Lower lobe of right lung (tissue), 2 donors: Measurements from ENCODE around the gene ENTPD8. TPM values are rescaled to one million over a fixed set of nuclear protein-coding genes. Genes with fewer than 3 reads are reported as not detected.

Source experiments
- ATAC-seq, 2 donors: fragments of 200-7000 bp; cut with Tn5 transposase; one replicate each; pipeline ENCODE4 v1.9.1; 2020 to 2022; ENCODE audit warnings: mild to moderate bottlenecking in 2 of 2, moderate library complexity in 2 of 2
- DNase-seq: peaks from one replicate; pipeline ENCODE4 v3.0.0-alpha.2; 2020
- H3K27ac ChIP-seq: fragments of 200-600 bp; one replicate; pipeline ENCODE4 v1.8.0; 2022
- H3K27me3 ChIP-seq: fragments of 200-600 bp; one replicate; pipeline ENCODE4 v1.8.0; 2022; ENCODE audit warnings: low read depth
- H3K36me3 ChIP-seq: fragments of 200-600 bp; one replicate; pipeline ENCODE4 v1.8.0; 2022; ENCODE audit warnings: mild to moderate bottlenecking
- H3K4me1 ChIP-seq: fragments of 200-600 bp; one replicate; pipeline ENCODE4 v1.8.0; 2022
- H3K4me3 ChIP-seq: fragments of 200-600 bp; one replicate; pipeline ENCODE4 v1.8.0; 2022; ENCODE audit warnings: mild to moderate bottlenecking
- H3K9me3 ChIP-seq: fragments of 200-600 bp; one replicate; pipeline ENCODE4 v1.8.0; 2022
- CTCF ChIP-seq: fragments of 200-600 bp; IDR thresholded peaks from one replicate; pipeline ENCODE4 v1.8.0; 2022; ENCODE audit warnings: antibody characterized with exemption, mild to moderate bottlenecking
- intact Hi-C: fragments of 100-400 bp; cut with DNase I; formaldehyde crosslinking; loops from one replicate; pipeline ENCODE4 v1.11.0; 2022
- total RNA-seq: library from RNA; stranded (reverse); fragmentation: NEBNext Ultra II Directional; extraction: Animal tissue kit (Norgen Biotek cat#: 25700); gene quantifications from one replicate; pipeline ENCODE4 v1.2.1, GENCODE V29; 2021
- donor health status: DM: no; HTN: yes; CAD: no; lungs with severe emphysema.

Gene ENTPD8
- total RNA-seq, 1 donor from 2014 or later: 0.15 TPM

- ATAC-seq: no peak
- TF ChIP-seq CTCF: no peak
- intact Hi-C loops: no loop called here
Measured at GRCh38 chr9:137402746-137403145, 38.4 kb downstream of the ENTPD8 start.

GRCh38 chr9:137398561-137399468, 42.3 kb downstream of the ENTPD8 start:
- Histone ChIP-seq H3K27ac (no peak overlapping the region), H3K9me3 (no peaks in the 10 kb centered on the region), H3K4me3 (no peak overlapping the region), H3K4me1 (no peaks in the 10 kb centered on the region), H3K27me3 (no peaks in the 10 kb centered on the region), H3K36me3 (no peaks in the 10 kb centered on the region)
- no peak for ATAC-seq
- TF ChIP-seq CTCF: no peak
- intact Hi-C loops: no loop called here
- no peak for DNase-seq

More at GRCh38 chr9:137402746-137403145, 38.4 kb downstream of the ENTPD8 start:
- Histone ChIP-seq H3K27me3 (peaks cover 5% of the 10 kb centered on the region), H3K36me3 (no peaks in the 10 kb centered on the region), H3K4me1 (peaks cover 23% of the 10 kb centered on the region), H3K27ac (no peak overlapping the region), H3K9me3 (no peaks in the 10 kb centered on the region), H3K4me3 (no peak overlapping the region)
- no peak for DNase-seq

GRCh38 chr9:137397675-137398423, 43.3 kb downstream of the ENTPD8 start:
- no peak overlapping the region for H3K27ac ChIP-seq

GRCh38 chr9:137396634-137397367, 44.4 kb downstream of the ENTPD8 start:
- ATAC-seq: no peak
- intact Hi-C loops: no loop called here
- no peaks in the 10 kb centered on the region for H3K4me1 ChIP-seq
- H3K9me3 ChIP-seq: no peaks in the 10 kb centered on the region
- H3K27ac ChIP-seq: no peak overlapping the region
- H3K27me3 ChIP-seq: no peaks in the 10 kb centered on the region
- no peak for DNase-seq
- no peaks in the 10 kb centered on the region for H3K36me3 ChIP-seq
- no peak for TF ChIP-seq CTCF
- no peak overlapping the region for H3K4me3 ChIP-seq

More at GRCh38 chr9:137397675-137398423, 43.3 kb downstream of the ENTPD8 start:
- H3K4me3 ChIP-seq: no peak overlapping the region
- no peaks in the 10 kb centered on the region for H3K27me3 ChIP-seq
- no peaks in the 10 kb centered on the region for H3K36me3 ChIP-seq
- intact Hi-C loops: no loop called here
- ATAC-seq (no peak), DNase-seq (no peak)
- no peaks in the 10 kb centered on the region for H3K9me3 ChIP-seq
- H3K4me1 ChIP-seq: no peaks in the 10 kb centered on the region
- TF ChIP-seq CTCF: no peak

GRCh38 chr9:137396227-137396626, 44.9 kb downstream of the ENTPD8 start:
- Histone ChIP-seq H3K27me3 (no peaks in the 10 kb centered on the region), H3K4me1 (no peaks in the 10 kb centered on the region), H3K27ac (no peak overlapping the region), H3K4me3 (no peak overlapping the region), H3K9me3 (no peaks in the 10 kb centered on the region), H3K36me3 (no peaks in the 10 kb centered on the region)
- ATAC-seq (no peak), DNase-seq (no peak)
- intact Hi-C loops: no loop called here
- TF ChIP-seq CTCF: no peak
